NCI-H460 (cell line): ENCODE results near the gene USP40. TPM values are rescaled to one million over a fixed set of nuclear protein-coding genes. Genes with fewer than 3 reads are reported as not detected.
A peak's percentile ranks its signal among the peaks of the same experiment; 100 is the strongest.

ENCODE experiments used
- DNase-seq: peaks from one replicate; pipeline ENCODE4 v3.0.0-alpha.2; 2016; ENCODE audit warnings: low read depth; ENCODE audit errors: extremely low read depth
- total RNA-seq: library from RNA; depleted of rRNA; stranded (reverse); fragments of >200 nt; shearing (Covaris generic); gene quantifications from 2 replicates; pipeline ENCODE4 v1.2.3, GENCODE V29; 2014; rRNA removed

USP40 gene
- total RNA-seq, 1 experiment from 2014 or later, result 43.6 TPM

DNA sequence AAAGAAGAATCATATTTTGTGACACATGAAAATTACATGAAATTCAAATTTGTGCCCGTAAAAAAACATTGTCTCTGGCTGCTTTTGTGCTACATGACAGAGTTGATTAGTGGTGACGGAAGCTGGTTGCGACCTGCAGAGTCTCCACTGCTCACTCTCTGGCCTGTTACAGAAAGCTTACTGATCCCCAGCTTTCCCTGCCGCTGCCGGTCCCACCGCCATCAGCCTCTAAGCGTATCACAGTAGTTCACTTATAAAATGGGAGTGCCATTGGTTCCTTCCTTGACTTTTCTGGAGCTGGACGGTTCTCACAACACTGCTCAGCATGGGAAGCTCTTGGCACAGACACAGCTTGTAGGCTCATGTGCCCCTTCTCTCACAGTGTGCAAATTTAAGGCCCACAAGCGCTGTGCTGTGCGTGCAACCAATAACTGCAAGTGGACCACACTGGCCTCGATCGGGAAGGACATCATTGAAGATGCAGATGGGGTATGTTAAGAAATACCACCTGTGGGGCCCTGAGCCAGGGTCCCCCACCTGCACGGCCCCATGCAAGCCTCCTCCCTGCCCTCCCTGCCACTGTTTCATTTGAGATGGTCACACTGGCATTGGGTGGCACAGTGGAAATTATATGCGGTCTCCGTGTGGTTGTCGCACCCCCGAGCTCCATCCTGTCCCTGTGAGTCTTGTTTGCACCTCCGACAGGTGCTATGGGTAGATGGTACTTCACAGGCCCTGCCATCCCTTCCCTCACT, 131.0 kb downstream of the USP40 start:
- no peak for DNase-seq

- DNase-seq, result no peak
Observed at GRCh38 chr2:233434666-233435330, 131.8 kb downstream of the USP40 start.

- DNase-seq, result no peak
Observed at GRCh38 chr2:233433794-233434193, 132.8 kb downstream of the USP40 start.

DNA sequence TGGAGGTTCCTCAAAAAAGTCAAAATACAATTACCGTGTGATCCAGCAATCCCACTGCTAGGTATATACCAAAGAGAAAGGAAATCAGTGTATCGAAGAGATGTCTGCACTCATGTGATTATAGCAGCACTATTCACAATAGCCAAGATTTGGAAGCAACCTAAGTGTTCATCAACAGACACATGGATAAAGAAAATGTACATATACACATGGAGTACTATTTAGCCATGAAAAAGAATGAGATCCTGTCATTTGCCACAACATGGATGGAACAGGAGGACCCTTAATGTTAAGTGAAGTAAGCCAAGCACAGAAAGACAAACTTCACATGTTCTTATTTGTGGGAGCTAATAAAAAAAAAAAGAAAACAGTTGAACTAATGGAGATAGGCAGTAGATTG, 133.6 kb downstream of the USP40 start:
- DNase-seq, result no peak

GRCh38 chr2:233430651-233431050, 135.9 kb downstream of the USP40 start:
- DNase-seq, result no peak

- DNase-seq, result no peak
Observed at GRCh38 chr2:233430081-233430480, 136.5 kb downstream of the USP40 start.

DNA sequence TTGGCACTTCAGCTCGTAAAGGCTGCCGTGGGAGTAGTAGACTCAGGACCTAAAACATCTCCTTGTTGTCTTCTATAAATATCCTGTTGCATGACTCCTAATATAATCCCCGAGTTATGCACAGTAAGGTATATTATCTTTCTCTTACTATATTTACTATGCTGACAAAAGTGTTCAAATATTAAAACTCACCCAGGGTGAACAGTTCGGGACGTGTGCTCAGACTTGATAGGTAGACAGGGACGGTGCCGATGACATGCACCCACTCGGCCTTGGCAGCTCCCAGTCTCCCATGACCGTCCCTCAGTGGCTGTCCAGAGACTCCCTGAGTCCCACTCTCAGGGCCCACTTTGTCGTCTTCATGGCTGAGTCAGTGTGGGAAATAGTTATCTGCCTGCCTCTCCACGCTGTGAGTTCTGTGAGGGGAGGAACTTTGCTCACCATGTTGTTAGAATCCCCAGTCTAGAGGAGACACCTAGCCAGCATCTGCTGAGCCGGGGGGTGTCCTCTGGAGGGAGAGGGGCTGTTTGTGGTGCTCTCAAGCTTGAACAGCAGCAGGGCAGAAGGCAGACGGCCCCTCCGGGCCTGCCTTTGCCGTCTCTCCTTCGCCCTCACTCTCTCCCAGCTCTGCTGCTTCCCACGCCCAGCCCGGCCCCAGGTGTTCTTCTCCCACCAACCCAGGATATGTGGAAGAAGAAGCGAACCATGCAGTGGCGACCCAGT, 137.2 kb downstream of the USP40 start:
- DNase-seq, result no peak

GRCh38 chr2:233428438-233428837, 138.1 kb downstream of the USP40 start:
- no peak for DNase-seq

- no peak for DNase-seq
Observed at GRCh38 chr2:233428008-233428407, 138.6 kb downstream of the USP40 start.

DNA sequence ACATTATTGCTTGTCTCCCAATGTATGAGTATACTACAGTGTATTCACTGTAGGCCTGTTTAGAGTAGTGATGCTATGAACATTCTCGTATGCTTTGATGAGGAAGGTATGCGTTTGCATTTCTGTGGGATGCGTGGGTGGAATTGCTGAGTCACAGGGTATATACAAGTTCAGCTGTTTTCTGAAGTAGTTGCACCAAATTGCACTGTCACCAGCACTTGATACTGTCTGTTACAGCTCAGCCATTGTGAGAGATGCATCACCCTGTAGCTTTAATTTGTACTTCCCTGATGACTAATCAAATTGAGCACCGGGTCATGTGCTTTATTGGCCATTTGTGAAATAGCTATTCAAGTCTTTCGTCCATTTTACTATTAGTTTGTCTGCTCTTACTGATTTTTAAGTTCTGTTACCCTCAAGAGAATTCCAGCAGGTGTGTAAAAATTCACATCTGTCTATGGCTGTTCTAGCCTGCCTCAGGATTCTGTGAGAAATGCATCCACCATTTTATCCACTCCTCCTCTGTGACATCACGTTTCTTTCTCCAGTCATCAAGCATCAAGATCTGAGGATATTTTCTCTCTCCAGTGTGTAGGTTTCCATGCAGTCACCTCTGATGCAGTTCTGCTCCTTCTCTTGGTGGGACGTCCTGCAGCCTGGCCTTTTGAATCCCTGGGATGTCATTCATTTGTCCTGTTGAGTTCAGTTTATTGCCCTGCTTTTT, 139.8 kb downstream of the USP40 start:
- peak; percentile 61 for DNase-seq

Other genes starting within 250 kb of the USP40 start
- 183 and 195 TPM in 2 replicates for gene DGKD, start 212.3 kb downstream of the USP40 start, total RNA-seq
- gene UGT1A8, start 50.9 kb upstream of the USP40 start, total RNA-seq, result not detected in 2 replicates
- not detected in 2 replicates for gene UGT1A10, start 69.7 kb upstream of the USP40 start, total RNA-seq
- gene UGT1A9, start 105.1 kb upstream of the USP40 start, total RNA-seq, result not detected in 2 replicates
- gene UGT1A7, start 115.1 kb upstream of the USP40 start, total RNA-seq, result not detected in 2 replicates
- not detected in 2 replicates for gene UGT1A6, start 126.1 kb upstream of the USP40 start, total RNA-seq
- gene UGT1A5, start 146.1 kb upstream of the USP40 start, total RNA-seq, result not detected in 2 replicates
- 0.20 TPM in 1 of 2 replicates, not detected in the other for gene UGT1A4, start 152.0 kb upstream of the USP40 start, total RNA-seq
- not detected in 2 replicates for gene UGT1A3, start 162.3 kb upstream of the USP40 start, total RNA-seq
- gene UGT1A1, start 193.5 kb upstream of the USP40 start, total RNA-seq, result not detected in 2 replicates
- gene MROH2A, start 211.5 kb upstream of the USP40 start, total RNA-seq, result not detected in 2 replicates